Sigmoid colon (tissue), 7 donors: ENCODE data around the gene PLOD1. TPM values are rescaled to one million over a fixed set of nuclear protein-coding genes. Genes with fewer than 3 reads are reported as not detected.

ENCODE experiments used
- DNase-seq: peaks from one replicate; pipeline ENCODE4 v3.0.0-alpha.2; 2019
- H3K27ac ChIP-seq, 4 donors: fragments of 200-600 bp; sonication (generic); one replicate each; pipeline ENCODE4 v1.5.1; 2016 to 2019; ENCODE audit warnings: mild to moderate bottlenecking in 1 of 4
- H3K27me3 ChIP-seq, 3 donors: fragments of 200-600 bp; sonication (generic); one replicate each; pipeline ENCODE4 v1.5.1; 2019; ENCODE audit warnings: mild to moderate bottlenecking in 1 of 3
- H3K36me3 ChIP-seq, 4 donors: fragments of 200-600 bp; sonication (generic); one replicate each; pipeline ENCODE4 v1.5.1; 2016 to 2019
- H3K4me1 ChIP-seq, 4 donors: fragments of 200-600 bp; sonication (generic); one replicate each; pipeline ENCODE4 v1.5.1; 2017 to 2019
- H3K4me3 ChIP-seq, 4 donors: fragments of 200-600 bp; sonication (generic); one replicate each; pipeline ENCODE4 v1.5.1; 2017 to 2019; ENCODE audit warnings: mild to moderate bottlenecking in 2 of 4, moderate library complexity in 1 of 4
- H3K9me3 ChIP-seq, 4 donors: fragments of 200-600 bp in 3 of 4; sonication (generic) in 3 of 4; one replicate each; pipeline versions ENCODE4 v1.5.1 to v1.6.1; 2013 to 2019
- CTCF ChIP-seq, 4 experiments: fragments of 450-650 bp in 3 of 4; fragments of 200-600 bp in 1 of 4; IDR thresholded peaks; one replicate each; pipeline ENCODE4 v1.5.1; 2016 to 2019; ENCODE audit warnings: antibody characterized with exemption in 4 of 4, mild to moderate bottlenecking in 3 of 4, moderate library complexity in 2 of 4
- EP300 ChIP-seq, 4 donors: sonication (generic); formaldehyde crosslinking; IDR thresholded peaks; one replicate each; pipeline ENCODE4 v1.6.1; 2017; ENCODE audit warnings: antibody characterized with exemption in 4 of 4
- POLR2A ChIP-seq, 2 donors: fragments of 450-650 bp; IDR thresholded peaks; one replicate each; pipeline ENCODE4 v1.6.1; 2016; ENCODE audit warnings: antibody characterized with exemption in 2 of 2, mild to moderate bottlenecking in 2 of 2, moderate library complexity in 2 of 2
- POLR2AphosphoS5 ChIP-seq, 4 donors: sonication (generic); formaldehyde crosslinking; IDR thresholded peaks; one replicate each; pipeline ENCODE4 v1.6.1; 2017; ENCODE audit warnings: antibody characterized with exemption in 4 of 4
- WGBS, 2 donors: extraction: QIAGEN DNeasy Blood & Tissue Kit; methylation state at CpG; one replicate each; pipeline ENCODE4 v1.1.7; 2013; 5-methylcytosine and 5-hydroxymethylcytosine counted together
- intact Hi-C: fragments of 100-400 bp; cut with DNase I; formaldehyde crosslinking; loops from one replicate; pipeline ENCODE4 v1.15.1; 2023
- polyA plus RNA-seq, 3 donors: library from polyadenylated mRNA; stranded (reverse); fragments of 200-250 nt; gene quantifications; one replicate each; pipeline ENCODE4 v1.2.3, GENCODE V29; 2013
- total RNA-seq, 4 donors: library from RNA; depleted of rRNA; stranded (reverse); fragments of >200 nt; gene quantifications; one replicate each; pipeline ENCODE4 v1.1.0, GENCODE V29; 2016
- donor health status: healthy with polysubstance abuse.
- donor health status: Bipolar disorder and iron deficiency.
- donor health status: healthy.

Gene PLOD1
- total and polyA plus RNA-seq, 7 donors = 5.4 to 76.2 (median 41.1) TPM

- H3K27ac ChIP-seq = peak overlapping the region; percentile 47 to 90 (median 74)
- peaks cover 27 to 85% (median 41%) of the 10 kb centered on the region in 4 donors for H3K36me3 ChIP-seq
- H3K4me3 ChIP-seq = no peak overlapping the region
- H3K4me1 ChIP-seq = peaks cover 0 to 27% (median 18%) of the 10 kb centered on the region in 4 donors
- intact Hi-C loops = no loop called here
- no peaks in the 10 kb centered on the region for H3K9me3 ChIP-seq
- H3K27me3 ChIP-seq = no peaks in the 10 kb centered on the region
- 90 to 92% methylated on average over 10 of the region's 10 CpGs for WGBS, 2 donors
- TF ChIP-seq POLR2A (IDR thresholded peaks at IDR 0.05) (no peak), EP300 (IDR thresholded peaks at IDR 0.05) (peak in 2 of 4 donors; percentile 18 to 38), POLR2AphosphoS5 (IDR thresholded peaks at IDR 0.05) (peak in 1 of 4 donors; percentile 22), CTCF (IDR thresholded peaks at IDR 0.05) (no peak)
- DNase-seq = no peak
These were observed 56.0 kb downstream of the PLOD1 start for GRCh38 chr1:11990303-11991032.

- TF ChIP-seq CTCF (IDR thresholded peaks at IDR 0.05) (no peak), POLR2AphosphoS5 (IDR thresholded peaks at IDR 0.05) (no peak), POLR2A (IDR thresholded peaks at IDR 0.05) (no peak), EP300 (IDR thresholded peaks at IDR 0.05) (no peak)
- intact Hi-C loops = no loop called here
- no peaks in the 10 kb centered on the region for H3K9me3 ChIP-seq
- H3K4me3 ChIP-seq = no peak overlapping the region
- no peak for DNase-seq
- 75 to 83% methylated on average over 16 of the region's 16 CpGs for WGBS, 2 donors
- H3K4me1 ChIP-seq = peaks cover 0 to 23% (median 17%) of the 10 kb centered on the region in 4 donors
- peaks cover 40 to 90% (median 52%) of the 10 kb centered on the region in 4 donors for H3K36me3 ChIP-seq
- H3K27me3 ChIP-seq = no peaks in the 10 kb centered on the region
- H3K27ac ChIP-seq = peak overlapping the region in 3 of 4 donors; percentile 8 to 90 (median 28)
These were observed 57.6 kb downstream of the PLOD1 start for GRCh38 chr1:11991969-11992676.

- Histone ChIP-seq H3K4me1 (no peaks in the 10 kb centered on the region), H3K27ac (no peak overlapping the region), H3K9me3 (no peaks in the 10 kb centered on the region), H3K27me3 (no peaks in the 10 kb centered on the region), H3K4me3 (no peak overlapping the region), H3K36me3 (peaks cover 70 to 100% (median 77%) of the 10 kb centered on the region in 4 donors)
- 92 to 93% methylated on average over 5 of the region's 5 CpGs for WGBS, 2 donors
- intact Hi-C loops = no loop called here
- TF ChIP-seq POLR2AphosphoS5 (IDR thresholded peaks at IDR 0.05) (no peak), EP300 (IDR thresholded peaks at IDR 0.05) (no peak), CTCF (IDR thresholded peaks at IDR 0.05) (no peak), POLR2A (IDR thresholded peaks at IDR 0.05) (no peak)
- no peak for DNase-seq
These were observed 62.7 kb downstream of the PLOD1 start for GRCh38 chr1:11997081-11997850.

- Histone ChIP-seq H3K27ac (no peak overlapping the region), H3K27me3 (no peaks in the 10 kb centered on the region), H3K36me3 (peaks cover 66 to 100% (median 85%) of the 10 kb centered on the region in 4 donors), H3K9me3 (no peaks in the 10 kb centered on the region), H3K4me1 (no peaks in the 10 kb centered on the region), H3K4me3 (no peak overlapping the region)
- intact Hi-C loops = no loop called here
- no peak for DNase-seq
- TF ChIP-seq POLR2A (IDR thresholded peaks at IDR 0.05) (no peak), POLR2AphosphoS5 (IDR thresholded peaks at IDR 0.05) (no peak), CTCF (IDR thresholded peaks at IDR 0.05) (no peak), EP300 (IDR thresholded peaks at IDR 0.05) (no peak)
- WGBS, 2 donors = 85 to 87% methylated on average over 5 of the region's 5 CpGs
These were observed 64.1 kb downstream of the PLOD1 start for GRCh38 chr1:11998636-11999035.
